ENCODE results near the gene KRTAP5-7. TPM values are rescaled to one million over a fixed set of nuclear protein-coding genes. Genes with fewer than 3 reads are reported as not detected.
A peak's percentile ranks its signal among the peaks of the same experiment; 100 is the strongest.

Gene KRTAP5-7
- total RNA-seq, 1 donor from 2014 or later = not detected

- FAIRE-seq (no peak), DNase-seq (ENCODE audit: low read depth) (peak; percentile 13)
- Mint-ChIP-seq H3K36me3 (ENCODE audit: low read depth, unreplicated experiment) (peaks cover 52% of the 10 kb centered on the region), H3K27me3 (ENCODE audit: low read depth, unreplicated experiment) (no peaks in the 10 kb centered on the region), H3K27ac (ENCODE audit: unreplicated experiment) (no peak overlapping the region), H3K9me3 (ENCODE audit: unreplicated experiment) (peaks cover 2% of the 10 kb centered on the region), H3K4me3 (ENCODE audit: unreplicated experiment) (no peak overlapping the region), H3K4me1 (ENCODE audit: low read depth, unreplicated experiment) (peaks cover 18% of the 10 kb centered on the region)
- no peaks in the 10 kb centered on the region for H3K27me3 ChIP-seq (ENCODE audit: insufficient read depth, low read length)
- TF ChIP-seq EZH2 (IDR thresholded peaks at IDR 0.05; ENCODE audit: insufficient read depth, low read length) (no peak), CTCF (IDR thresholded peaks at IDR 0.05; ENCODE audit: insufficient read depth, low read depth, low read length) (no peak)
- no peaks in the 10 kb centered on the region for H3K79me2 ChIP-seq (ENCODE audit: insufficient read depth, low read length)
- H3K27ac ChIP-seq (ENCODE audit: low read depth, low read length) = no peak overlapping the region
- H3K4me2 ChIP-seq (ENCODE audit: low read length) = no peak overlapping the region
- peaks cover 11% of the 10 kb centered on the region for H3K4me1 ChIP-seq (ENCODE audit: insufficient read depth, low read length)
- H3K4me3 ChIP-seq (ENCODE audit: insufficient read depth, low read depth, low read length) = no peak overlapping the region
- H3K36me3 ChIP-seq (ENCODE audit: insufficient read depth, low read length) = peaks cover 7% of the 10 kb centered on the region
- H4K20me1 ChIP-seq (ENCODE audit: insufficient read depth, low read length) = peaks cover 14% of the 10 kb centered on the region
- no peak overlapping the region for H3K9ac ChIP-seq (ENCODE audit: low read length)
- no peak overlapping the region for H2AFZ ChIP-seq (ENCODE audit: low read depth, low read length)
- no peaks in the 10 kb centered on the region for H3K9me3 ChIP-seq (ENCODE audit: insufficient read depth, low read depth, low read length)
These were observed 37.6 kb upstream of the KRTAP5-7 start for GRCh38 chr11:71489311-71490043.

GRCh38 chr11:71490044-71490730 is 36.9 kb upstream of the KRTAP5-7 start:
- Mint-ChIP-seq H3K4me1 (ENCODE audit: low read depth, unreplicated experiment) (peaks cover 18% of the 10 kb centered on the region), H3K27me3 (ENCODE audit: low read depth, unreplicated experiment) (no peaks in the 10 kb centered on the region), H3K27ac (ENCODE audit: unreplicated experiment) (no peak overlapping the region), H3K36me3 (ENCODE audit: low read depth, unreplicated experiment) (peaks cover 52% of the 10 kb centered on the region), H3K4me3 (ENCODE audit: unreplicated experiment) (no peak overlapping the region), H3K9me3 (ENCODE audit: unreplicated experiment) (peaks cover 2% of the 10 kb centered on the region)
- Histone ChIP-seq H4K20me1 (ENCODE audit: insufficient read depth, low read length) (peaks cover 14% of the 10 kb centered on the region), H3K79me2 (ENCODE audit: insufficient read depth, low read length) (no peaks in the 10 kb centered on the region), H2AFZ (ENCODE audit: low read depth, low read length) (no peak overlapping the region), H3K4me1 (ENCODE audit: insufficient read depth, low read length) (peaks cover 11% of the 10 kb centered on the region), H3K27me3 (ENCODE audit: insufficient read depth, low read length) (no peaks in the 10 kb centered on the region), H3K4me2 (ENCODE audit: low read length) (no peak overlapping the region), H3K9ac (ENCODE audit: low read length) (no peak overlapping the region), H3K4me3 (ENCODE audit: insufficient read depth, low read depth, low read length) (no peak overlapping the region), H3K9me3 (ENCODE audit: insufficient read depth, low read depth, low read length) (no peaks in the 10 kb centered on the region), H3K27ac (ENCODE audit: low read depth, low read length) (no peak overlapping the region), H3K36me3 (ENCODE audit: insufficient read depth, low read length) (peaks cover 10% of the 10 kb centered on the region)
- TF ChIP-seq EZH2 (IDR thresholded peaks at IDR 0.05; ENCODE audit: insufficient read depth, low read length) (no peak), CTCF (IDR thresholded peaks at IDR 0.05; ENCODE audit: insufficient read depth, low read depth, low read length) (no peak)
- FAIRE-seq (no peak), DNase-seq (ENCODE audit: low read depth) (no peak)
